Measurements from ENCODE around the gene MAPK10.
"Not testable (repeated sequence)": the region's sequence is repeated elsewhere in the genome, so short reads cannot be mapped to it uniquely, and the experiment has no call there.

MAPK10 gene

GRCh38 chr4:86338521-86338920 is 21.3 kb downstream of the MAPK10 start:
- DNase-seq (ENCODE audit: low read depth), result no peak

- no peak for DNase-seq (ENCODE audit: low read depth)
Measured at GRCh38 chr4:86334020-86334750, 25.7 kb downstream of the MAPK10 start.

- DNase-seq (ENCODE audit: low read depth), result no peak
Measured at GRCh38 chr4:86333236-86333635, 26.6 kb downstream of the MAPK10 start.

- DNase-seq (ENCODE audit: low read depth), result no peak
Measured at GRCh38 chr4:86330961-86331742, 28.7 kb downstream of the MAPK10 start.

- DNase-seq (ENCODE audit: low read depth), result not testable (repeated sequence)
Measured at GRCh38 chr4:86330411-86330810, 29.4 kb downstream of the MAPK10 start.

GRCh38 chr4:86329431-86329830 is 30.4 kb downstream of the MAPK10 start:
- DNase-seq (ENCODE audit: low read depth), result no peak

- no peak for DNase-seq (ENCODE audit: low read depth)
Measured at GRCh38 chr4:86326400-86326799, 33.5 kb downstream of the MAPK10 start.

- DNase-seq (ENCODE audit: low read depth), result no peak
Measured at GRCh38 chr4:86319390-86319789, 40.5 kb downstream of the MAPK10 start.

GRCh38 chr4:86315579-86315978 is 44.3 kb downstream of the MAPK10 start:
- no peak for DNase-seq (ENCODE audit: low read depth)

GRCh38 chr4:86313656-86314055 is 46.2 kb downstream of the MAPK10 start:
- DNase-seq (ENCODE audit: low read depth), result no peak

- no peak for DNase-seq (ENCODE audit: low read depth)
Measured at GRCh38 chr4:86307432-86307831, 52.4 kb downstream of the MAPK10 start.

GRCh38 chr4:86306816-86307215 is 53.0 kb downstream of the MAPK10 start:
- DNase-seq (ENCODE audit: low read depth), result no peak

- no peak for DNase-seq (ENCODE audit: low read depth)
Measured at GRCh38 chr4:86302830-86303229, 57.0 kb downstream of the MAPK10 start.

- DNase-seq (ENCODE audit: low read depth), result no peak
Measured at GRCh38 chr4:86302251-86302650, 57.6 kb downstream of the MAPK10 start.

- DNase-seq (ENCODE audit: low read depth), result no peak
Measured at GRCh38 chr4:86300516-86300915, 59.3 kb downstream of the MAPK10 start.

GRCh38 chr4:86296865-86297264 is 63.0 kb downstream of the MAPK10 start:
- no peak for DNase-seq (ENCODE audit: low read depth)

- no peak for DNase-seq (ENCODE audit: low read depth)
Measured at GRCh38 chr4:86294883-86295282, 65.0 kb downstream of the MAPK10 start.

- DNase-seq (ENCODE audit: low read depth), result no peak
Measured at GRCh38 chr4:86291180-86291579, 68.7 kb downstream of the MAPK10 start.

GRCh38 chr4:86286726-86287125 is 73.1 kb downstream of the MAPK10 start:
- DNase-seq (ENCODE audit: low read depth), result no peak

- no peak for DNase-seq (ENCODE audit: low read depth)
Measured at GRCh38 chr4:86283371-86283770, 76.5 kb downstream of the MAPK10 start.

GRCh38 chr4:86280246-86280645 is 79.6 kb downstream of the MAPK10 start:
- DNase-seq (ENCODE audit: low read depth), result no peak

GRCh38 chr4:86279293-86279960 is 80.4 kb downstream of the MAPK10 start:
- DNase-seq (ENCODE audit: low read depth), result no peak

GRCh38 chr4:86278126-86278525 is 81.7 kb downstream of the MAPK10 start:
- no peak for DNase-seq (ENCODE audit: low read depth)

Measured in activated gamma-delta T cell treated with anti-CD3 and anti-CD28 coated beads, Interleukin-2, amount 50 U/mL, for 16 hours (primary cell).